ENCODE measurements around the gene TRIM2.

- TF ChIP-seq CTCF (IDR thresholded peaks at IDR 0.05), result no peak
- no peak for TF ChIP-seq POLR2A (IDR thresholded peaks at IDR 0.05)
Observed at GRCh38 chr4:153239409-153239808, 35.2 kb downstream of the TRIM2 start.
